SK-N-SH treated with all-trans-retinoic acid at 6 μM for 48 hours (cell line): ENCODE results near the gene ARVCF.

ENCODE experiments used
- TCF4 ChIP-seq: fragments of 250-450 bp; sonication (Bioruptor Pico); IDR thresholded peaks from 2 replicates; pipeline ENCODE4 v1.8.0; 2021; ENCODE audit warnings: mild to moderate bottlenecking, moderate library complexity, borderline replicate concordance
- TOX ChIP-seq: fragments of 250-450 bp; sonication (Bioruptor Pico); IDR thresholded peaks from 2 replicates; pipeline ENCODE4 v1.8.0; 2021; ENCODE audit warnings: mild to moderate bottlenecking, moderate library complexity, borderline replicate concordance
- TF ChIP-seq, protein P1 (sequence below): fragments of 250-450 bp; sonication (Bioruptor Pico); IDR thresholded peaks from 2 replicates; pipeline ENCODE4 v1.8.0; 2020; ENCODE audit warnings: mild to moderate bottlenecking, moderate library complexity, borderline replicate concordance
- TF ChIP-seq, protein P2 (sequence below): fragments of 250-450 bp; sonication (Bioruptor Pico); IDR thresholded peaks from 2 replicates; pipeline ENCODE4 v1.5.0; 2020; ENCODE audit warnings: mild to moderate bottlenecking, moderate library complexity

DNA sequence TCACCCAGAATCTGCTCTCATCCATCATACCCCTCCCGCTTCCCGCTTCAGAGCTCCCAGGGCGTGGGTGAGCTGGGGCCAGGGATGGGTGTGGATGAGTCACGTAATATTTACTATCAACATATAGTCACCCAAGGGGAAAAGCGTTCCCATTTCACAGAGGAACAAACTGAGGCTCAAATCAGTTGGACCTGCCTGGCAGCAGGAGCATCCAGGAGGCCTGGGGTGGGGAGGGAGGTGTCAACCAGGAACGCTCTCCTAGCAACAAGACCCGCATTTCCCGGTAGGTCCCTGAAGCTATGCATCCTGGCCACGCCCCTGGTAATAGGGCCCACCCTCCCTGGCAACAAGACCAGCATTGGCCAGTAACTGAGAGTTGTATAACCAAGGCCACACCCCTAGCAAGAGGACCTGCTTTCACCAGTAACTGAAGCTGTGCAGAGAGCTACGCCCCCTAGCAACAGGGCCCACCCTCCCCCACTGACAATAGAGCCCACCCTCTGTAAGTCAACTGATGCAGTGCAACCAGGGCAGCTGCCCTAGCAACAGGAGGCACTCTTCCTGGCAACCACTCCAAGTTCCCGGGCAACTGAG, 42.3 kb downstream of the ARVCF start:
- TF ChIP-seq TCF4 (CRISPR knock-in tag) (no peak), TOX (CRISPR knock-in tag) (no peak)
- TF ChIP-seq, protein P1, sequence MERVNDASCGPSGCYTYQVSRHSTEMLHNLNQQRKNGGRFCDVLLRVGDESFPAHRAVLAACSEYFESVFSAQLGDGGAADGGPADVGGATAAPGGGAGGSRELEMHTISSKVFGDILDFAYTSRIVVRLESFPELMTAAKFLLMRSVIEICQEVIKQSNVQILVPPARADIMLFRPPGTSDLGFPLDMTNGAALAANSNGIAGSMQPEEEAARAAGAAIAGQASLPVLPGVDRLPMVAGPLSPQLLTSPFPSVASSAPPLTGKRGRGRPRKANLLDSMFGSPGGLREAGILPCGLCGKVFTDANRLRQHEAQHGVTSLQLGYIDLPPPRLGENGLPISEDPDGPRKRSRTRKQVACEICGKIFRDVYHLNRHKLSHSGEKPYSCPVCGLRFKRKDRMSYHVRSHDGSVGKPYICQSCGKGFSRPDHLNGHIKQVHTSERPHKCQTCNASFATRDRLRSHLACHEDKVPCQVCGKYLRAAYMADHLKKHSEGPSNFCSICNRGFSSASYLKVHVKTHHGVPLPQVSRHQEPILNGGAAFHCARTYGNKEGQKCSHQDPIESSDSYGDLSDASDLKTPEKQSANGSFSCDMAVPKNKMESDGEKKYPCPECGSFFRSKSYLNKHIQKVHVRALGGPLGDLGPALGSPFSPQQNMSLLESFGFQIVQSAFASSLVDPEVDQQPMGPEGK (CRISPR knock-in tag): no peak
- TF ChIP-seq, protein P2, sequence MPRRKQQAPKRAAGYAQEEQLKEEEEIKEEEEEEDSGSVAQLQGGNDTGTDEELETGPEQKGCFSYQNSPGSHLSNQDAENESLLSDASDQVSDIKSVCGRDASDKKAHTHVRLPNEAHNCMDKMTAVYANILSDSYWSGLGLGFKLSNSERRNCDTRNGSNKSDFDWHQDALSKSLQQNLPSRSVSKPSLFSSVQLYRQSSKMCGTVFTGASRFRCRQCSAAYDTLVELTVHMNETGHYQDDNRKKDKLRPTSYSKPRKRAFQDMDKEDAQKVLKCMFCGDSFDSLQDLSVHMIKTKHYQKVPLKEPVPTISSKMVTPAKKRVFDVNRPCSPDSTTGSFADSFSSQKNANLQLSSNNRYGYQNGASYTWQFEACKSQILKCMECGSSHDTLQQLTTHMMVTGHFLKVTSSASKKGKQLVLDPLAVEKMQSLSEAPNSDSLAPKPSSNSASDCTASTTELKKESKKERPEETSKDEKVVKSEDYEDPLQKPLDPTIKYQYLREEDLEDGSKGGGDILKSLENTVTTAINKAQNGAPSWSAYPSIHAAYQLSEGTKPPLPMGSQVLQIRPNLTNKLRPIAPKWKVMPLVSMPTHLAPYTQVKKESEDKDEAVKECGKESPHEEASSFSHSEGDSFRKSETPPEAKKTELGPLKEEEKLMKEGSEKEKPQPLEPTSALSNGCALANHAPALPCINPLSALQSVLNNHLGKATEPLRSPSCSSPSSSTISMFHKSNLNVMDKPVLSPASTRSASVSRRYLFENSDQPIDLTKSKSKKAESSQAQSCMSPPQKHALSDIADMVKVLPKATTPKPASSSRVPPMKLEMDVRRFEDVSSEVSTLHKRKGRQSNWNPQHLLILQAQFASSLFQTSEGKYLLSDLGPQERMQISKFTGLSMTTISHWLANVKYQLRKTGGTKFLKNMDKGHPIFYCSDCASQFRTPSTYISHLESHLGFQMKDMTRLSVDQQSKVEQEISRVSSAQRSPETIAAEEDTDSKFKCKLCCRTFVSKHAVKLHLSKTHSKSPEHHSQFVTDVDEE (CRISPR knock-in tag): no peak
